HG03571 (cell line): ENCODE measurements around the gene GON4L.
"Not testable (repeated sequence)": the region's sequence is repeated elsewhere in the genome, so short reads cannot be mapped to it uniquely, and the experiment has no call there.

ENCODE experiments used
- ATAC-seq: cut with Tn5 transposase; IDR thresholded peaks from one replicate; pipeline ENCODE4 v1.9.1; 2021; ENCODE audit not compliant: unreplicated experiment

Gene GON4L

GRCh38 chr1:155856975-155857930 is at the start of gene GON4L:
Gene GON4L, minus strand, starts transcription at chr1:155857214. Its CDS starts 3,434 bp downstream, at chr1:155853780.
- peak; percentile 45 for ATAC-seq

DNA sequence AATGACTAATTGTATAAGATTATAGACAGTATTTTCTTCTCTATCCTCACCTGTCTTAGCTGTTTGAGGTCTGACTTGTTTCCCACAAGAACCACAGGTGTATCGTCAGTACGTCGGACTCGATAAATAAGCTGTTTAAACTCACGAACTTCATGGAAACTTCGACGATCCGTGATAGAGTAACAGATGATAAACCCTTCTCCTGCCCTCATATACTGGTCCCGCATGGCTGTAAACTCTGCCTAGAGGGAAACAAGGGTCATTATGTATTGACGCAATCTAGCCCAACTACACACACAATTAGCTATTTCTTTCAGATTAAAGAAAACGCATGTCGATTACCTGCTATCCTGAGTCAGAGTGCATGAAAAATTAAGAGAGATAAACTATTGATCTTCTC is 47.2 kb upstream of the GON4L start:
- ATAC-seq = no peak

- ATAC-seq = no peak
Measured at GRCh38 chr1:155900161-155900560, 43.1 kb upstream of the GON4L start.

- no peak for ATAC-seq
Measured at GRCh38 chr1:155899683-155900082, 42.7 kb upstream of the GON4L start.

- ATAC-seq = no peak
Measured at GRCh38 chr1:155898888-155899287, 41.9 kb upstream of the GON4L start.

- ATAC-seq = no peak
Measured at GRCh38 chr1:155897746-155898145, 40.7 kb upstream of the GON4L start.

DNA sequence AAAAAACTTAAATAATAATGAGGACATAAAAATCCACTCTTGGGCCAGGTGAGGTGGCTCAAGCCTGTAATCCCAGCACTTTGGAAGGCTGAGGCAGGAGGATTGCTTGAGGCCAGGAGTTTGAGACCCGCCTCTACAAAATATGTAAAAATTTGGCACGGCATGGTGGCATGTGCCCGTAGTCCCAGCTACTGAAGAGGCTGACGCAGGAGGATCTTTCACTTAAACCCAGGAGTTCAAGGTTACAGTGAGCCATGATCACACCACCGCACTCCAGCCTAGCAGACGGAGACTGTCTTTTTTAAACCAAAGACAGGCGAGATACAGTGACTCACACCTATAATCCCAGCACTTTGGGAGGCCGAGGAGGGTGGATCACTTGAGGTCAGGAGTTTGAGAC is 39.5 kb upstream of the GON4L start:
- not testable (repeated sequence) for ATAC-seq

GRCh38 chr1:155895617-155896016 is 38.6 kb upstream of the GON4L start:
- not testable (repeated sequence) for ATAC-seq

GRCh38 chr1:155893389-155894142 is 36.6 kb upstream of the GON4L start:
- ATAC-seq = no peak

DNA sequence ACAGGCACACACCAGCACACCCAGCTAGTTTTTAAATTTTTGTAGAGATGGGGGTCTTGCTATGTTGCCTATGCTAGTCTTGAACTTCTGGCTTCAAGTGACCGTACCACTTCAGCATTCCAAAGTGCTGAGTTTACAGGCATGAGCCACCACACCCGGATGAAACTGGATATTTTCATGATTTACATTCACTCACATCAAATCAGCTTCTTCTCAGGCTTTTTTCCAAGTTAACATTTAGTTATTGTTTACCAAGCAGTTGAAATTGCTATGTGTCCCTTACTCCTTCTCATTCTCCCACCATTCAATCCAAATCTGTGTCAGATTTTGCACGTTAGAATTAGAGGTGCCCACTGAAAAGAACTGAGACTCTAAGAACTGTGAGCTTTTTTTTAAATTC is 35.8 kb upstream of the GON4L start:
- no peak for ATAC-seq

DNA sequence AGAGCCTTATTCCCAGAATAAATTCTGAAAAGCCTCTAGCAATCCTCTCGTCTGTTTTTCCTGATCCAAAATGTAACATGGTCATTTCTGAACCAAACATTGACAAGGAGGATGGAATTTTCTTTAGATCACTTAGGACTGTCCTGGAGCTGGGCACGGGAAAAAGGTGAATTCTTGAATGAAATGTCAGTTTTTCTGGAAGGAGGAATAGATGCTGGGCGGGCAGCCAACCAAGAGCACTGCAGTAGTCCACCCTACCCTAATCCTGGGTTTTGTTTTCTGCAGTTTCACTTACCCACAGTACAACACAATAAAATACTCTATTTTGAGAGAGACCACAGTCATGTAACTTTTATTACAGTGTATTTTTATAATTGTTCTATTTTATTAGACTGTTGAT is 33.2 kb upstream of the GON4L start:
- ATAC-seq = no peak

GRCh38 chr1:155889566-155889965 is 32.6 kb upstream of the GON4L start:
- ATAC-seq = no peak

- no peak for ATAC-seq
Measured at GRCh38 chr1:155888481-155888880, 31.5 kb upstream of the GON4L start.

DNA sequence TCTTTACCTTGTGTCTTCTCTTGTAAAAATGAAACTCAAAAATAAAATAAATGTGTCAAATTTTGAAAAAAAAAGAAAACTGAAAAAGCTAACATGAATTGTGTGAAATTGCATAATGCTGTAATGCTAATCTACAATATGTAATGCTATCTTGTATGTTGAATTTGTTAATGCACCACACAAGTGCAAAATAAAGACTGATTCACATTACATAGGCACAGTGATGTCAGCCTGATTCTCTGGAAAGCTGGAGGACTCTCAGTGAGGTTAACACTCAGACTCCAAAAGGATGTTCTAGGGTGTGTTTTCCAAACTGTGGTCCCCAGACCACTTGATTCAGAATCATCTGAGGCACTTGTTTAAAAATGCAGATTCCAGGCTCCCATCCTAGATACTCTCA is 28.0 kb upstream of the GON4L start:
- no peak for ATAC-seq

DNA sequence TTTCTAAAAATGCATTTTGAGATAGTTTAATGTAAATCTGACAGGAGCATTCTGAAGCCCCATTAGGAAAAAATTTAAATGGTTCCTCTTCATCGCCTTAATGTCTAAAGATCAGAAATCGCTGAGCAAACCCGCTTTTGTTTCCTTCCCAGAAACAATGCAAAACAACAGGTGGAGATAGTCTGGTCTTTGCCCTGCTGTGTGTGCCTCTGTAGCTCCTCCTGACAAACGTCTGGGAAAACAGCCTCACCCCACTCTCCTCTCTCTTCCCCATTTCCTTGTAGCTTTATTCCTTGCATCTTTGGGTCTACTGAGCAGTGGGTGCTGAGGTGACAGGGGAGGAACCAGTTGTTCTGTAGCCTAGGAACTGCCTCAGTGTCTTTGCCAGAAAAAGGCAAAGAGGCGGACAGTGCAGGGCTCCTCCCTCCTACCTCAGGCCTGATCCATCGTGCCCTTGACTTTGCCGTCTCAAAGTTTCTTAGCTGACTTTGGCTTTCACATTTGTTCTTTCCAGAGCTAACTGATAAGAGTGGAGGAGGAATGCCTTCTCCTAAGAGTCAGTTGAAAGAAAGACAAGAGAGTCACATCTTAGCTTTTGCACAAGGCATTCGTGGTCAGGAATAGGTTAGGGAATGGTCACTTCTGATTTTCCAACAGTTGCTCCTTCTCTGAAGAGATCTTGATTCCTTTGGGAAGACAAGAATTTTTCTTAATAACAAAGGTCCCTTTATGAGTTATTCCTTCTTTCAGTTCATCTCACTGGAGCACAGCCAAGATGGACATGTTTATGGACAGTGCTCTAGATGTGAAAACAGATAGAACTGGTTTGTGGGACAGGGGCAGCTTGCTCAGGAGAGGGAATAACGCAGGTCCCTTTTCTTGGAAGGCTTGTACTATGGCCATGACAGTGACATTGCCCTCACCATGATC is 27.3 kb upstream of the GON4L start:
- no peak for ATAC-seq

- ATAC-seq = no peak
Measured at GRCh38 chr1:155882766-155883165, 25.8 kb upstream of the GON4L start.

DNA sequence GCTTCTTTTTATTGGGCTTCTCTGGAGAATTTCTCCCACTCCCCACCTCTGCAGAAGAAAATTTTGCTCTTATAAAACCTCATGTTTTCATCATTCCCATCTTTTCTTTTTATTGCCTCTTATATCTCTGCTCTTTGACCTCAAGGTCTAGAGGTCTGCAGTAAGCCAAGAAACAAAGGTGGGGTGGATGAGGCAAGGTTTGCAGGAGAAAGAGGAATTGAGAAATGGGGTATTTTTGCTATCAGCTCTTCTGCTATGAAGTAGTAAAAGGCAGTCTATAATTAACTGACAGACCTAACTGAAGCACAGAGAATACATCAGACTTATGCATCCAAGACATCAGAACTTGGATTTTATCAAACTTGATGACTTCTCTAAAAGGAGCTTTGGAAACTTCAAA is 25.2 kb upstream of the GON4L start:
- ATAC-seq = no peak

DNA sequence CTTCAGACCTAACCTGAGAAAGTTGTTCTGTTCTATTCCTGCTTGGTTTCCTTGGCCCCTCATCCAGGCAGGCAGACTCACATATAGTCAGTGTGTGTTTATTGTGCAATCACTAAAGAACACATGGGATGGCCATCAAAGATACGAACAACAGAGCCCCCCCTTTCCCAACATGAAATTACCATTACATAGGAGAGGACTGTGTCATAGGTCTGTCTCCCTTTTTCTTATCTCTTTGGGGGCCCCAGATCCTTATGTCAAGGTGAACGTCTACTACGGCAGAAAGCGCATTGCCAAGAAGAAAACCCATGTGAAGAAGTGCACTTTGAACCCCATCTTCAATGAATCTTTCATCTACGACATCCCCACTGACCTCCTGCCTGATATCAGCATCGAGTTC is 23.9 kb upstream of the GON4L start:
- ATAC-seq = no peak

DNA sequence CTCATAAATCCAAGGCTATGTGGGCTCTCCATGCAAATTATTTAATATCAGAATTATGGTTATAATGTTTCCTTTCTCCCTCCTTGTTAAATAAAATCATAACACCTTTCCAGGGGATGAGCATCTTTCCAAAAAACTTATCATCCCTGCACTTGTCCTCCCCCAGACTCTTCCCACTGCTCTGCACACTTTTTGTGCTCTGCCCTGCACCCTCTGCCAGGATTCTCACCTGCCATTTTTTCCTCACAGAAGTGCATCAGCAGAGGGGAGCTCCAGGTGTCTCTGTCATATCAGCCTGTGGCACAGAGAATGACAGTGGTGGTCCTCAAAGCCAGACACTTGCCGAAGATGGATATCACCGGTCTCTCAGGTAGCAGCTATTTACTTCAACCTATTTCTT is 23.2 kb upstream of the GON4L start:
- ATAC-seq = no peak

GRCh38 chr1:155877945-155878344 is 20.9 kb upstream of the GON4L start:
- no peak for ATAC-seq

DNA sequence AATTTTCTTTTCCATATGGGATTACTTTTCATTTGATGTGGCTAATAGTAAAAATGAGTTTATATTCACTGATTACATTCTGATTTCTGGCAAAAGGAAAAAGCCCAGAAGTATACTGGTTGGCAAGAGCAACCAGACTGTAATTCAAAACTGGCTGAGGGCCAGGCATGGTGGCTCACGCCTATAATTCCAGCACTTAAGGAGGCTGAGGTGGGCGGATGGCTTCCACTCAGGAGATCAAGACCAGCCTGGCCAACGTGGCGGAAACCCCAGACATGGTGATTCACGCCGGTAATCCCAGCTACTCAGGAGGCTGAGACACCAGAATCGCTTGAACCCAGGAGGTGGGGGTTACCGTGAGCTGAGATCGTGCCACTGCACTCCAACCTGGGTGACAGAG is 16.8 kb upstream of the GON4L start:
- ATAC-seq = no peak
